Activated T-cell treated with anti-CD3 and anti-CD28 coated beads, Interleukin-2, amount 50 U/mL, for 24 hours (primary cell): ENCODE results near the gene KLHDC8A.
A peak's percentile ranks its signal among the peaks of the same experiment; 100 is the strongest.

Experiments
- DNase-seq: peaks from one replicate; pipeline ENCODE4 v3.0.0-alpha.2; 2020
- H3K27ac Mint-ChIP-seq: 2 replicates; pipeline ENCODE4 v1.8.0; 2020; ENCODE audit warnings: mild to moderate bottlenecking, mixed read lengths
- H3K27me3 Mint-ChIP-seq: 2 replicates; pipeline ENCODE4 v1.8.0; 2020; ENCODE audit warnings: mixed read lengths
- H3K36me3 Mint-ChIP-seq: 2 replicates; pipeline ENCODE4 v1.8.0; 2020; ENCODE audit warnings: low read depth, mixed read lengths
- H3K4me1 Mint-ChIP-seq: 2 replicates; pipeline ENCODE4 v1.8.0; 2020; ENCODE audit warnings: low read depth, mixed read lengths
- H3K4me3 Mint-ChIP-seq: 2 replicates; pipeline ENCODE4 v1.8.0; 2020; ENCODE audit warnings: mild to moderate bottlenecking, moderate library complexity, mixed read lengths
- H3K9me3 Mint-ChIP-seq: 2 replicates; pipeline ENCODE4 v1.8.0; 2020; ENCODE audit warnings: mixed read lengths

Gene KLHDC8A

DNA sequence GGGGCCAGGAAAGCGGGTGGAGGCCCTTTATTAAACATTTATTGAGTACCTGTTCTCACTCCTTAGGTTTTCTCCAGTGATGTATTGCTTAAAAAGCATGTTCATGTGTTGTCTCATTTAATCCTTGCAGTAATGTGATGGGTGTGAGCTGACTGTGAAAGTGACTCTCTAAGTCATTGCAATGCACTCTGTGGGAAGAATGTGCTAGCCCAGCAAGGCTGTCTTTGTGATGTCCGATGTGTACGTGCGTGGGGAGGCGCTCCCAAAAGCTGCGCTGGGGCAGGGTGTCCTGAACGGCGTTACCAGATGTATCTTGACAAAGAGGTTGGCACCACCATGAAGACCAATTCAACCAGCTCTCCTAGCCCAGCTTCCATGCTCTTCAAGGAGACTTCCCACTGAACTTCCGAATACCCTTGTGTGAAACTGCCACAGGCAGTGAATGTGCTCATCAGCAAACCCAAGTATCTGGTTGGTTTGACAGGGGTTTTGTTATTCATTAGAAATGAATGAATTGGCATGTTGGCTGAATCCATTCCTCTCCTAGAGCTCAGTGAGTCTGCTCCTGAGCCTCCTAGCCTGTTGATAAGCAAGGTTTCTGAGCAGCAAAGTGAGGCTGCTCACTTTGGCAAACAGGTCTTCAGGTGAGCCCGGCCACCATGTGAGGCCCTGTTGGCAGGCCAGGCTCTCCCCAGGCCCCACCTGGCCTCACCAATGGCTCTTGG lies 63.2 kb downstream of the KLHDC8A start:
- Mint-ChIP-seq H3K4me3 (no peak overlapping the region), H3K4me1 (peaks cover 57% of the 10 kb centered on the region), H3K27ac (no peak overlapping the region), H3K36me3 (no peaks in the 10 kb centered on the region), H3K27me3 (no peaks in the 10 kb centered on the region), H3K9me3 (no peaks in the 10 kb centered on the region)
- no peak for DNase-seq

DNA sequence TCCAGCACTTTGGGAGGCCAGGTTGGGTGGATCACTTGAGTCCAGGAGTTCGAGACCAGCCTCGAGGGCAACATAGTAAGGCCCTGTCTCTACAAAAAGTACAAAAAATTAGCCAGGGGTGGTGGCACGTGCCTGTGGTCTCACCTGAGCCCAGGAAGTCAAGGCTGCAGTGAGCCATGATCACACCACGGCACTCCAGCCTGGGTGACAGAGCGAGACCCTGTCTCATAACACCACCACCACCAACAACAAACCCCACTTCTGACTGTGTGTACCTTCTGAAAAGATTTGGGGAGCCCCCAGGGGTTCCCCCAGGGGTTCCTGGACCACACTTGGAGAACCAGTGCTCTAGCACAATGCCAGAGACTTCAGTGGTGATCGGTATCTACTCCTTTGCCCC lies 65.1 kb downstream of the KLHDC8A start:
- no peak overlapping the region for H3K27ac Mint-ChIP-seq
- no peak for DNase-seq
- H3K36me3 Mint-ChIP-seq: no peaks in the 10 kb centered on the region
- H3K4me3 Mint-ChIP-seq: no peak overlapping the region
- no peaks in the 10 kb centered on the region for H3K27me3 Mint-ChIP-seq
- H3K4me1 Mint-ChIP-seq: peaks cover 63% of the 10 kb centered on the region
- H3K9me3 Mint-ChIP-seq: no peaks in the 10 kb centered on the region

DNA sequence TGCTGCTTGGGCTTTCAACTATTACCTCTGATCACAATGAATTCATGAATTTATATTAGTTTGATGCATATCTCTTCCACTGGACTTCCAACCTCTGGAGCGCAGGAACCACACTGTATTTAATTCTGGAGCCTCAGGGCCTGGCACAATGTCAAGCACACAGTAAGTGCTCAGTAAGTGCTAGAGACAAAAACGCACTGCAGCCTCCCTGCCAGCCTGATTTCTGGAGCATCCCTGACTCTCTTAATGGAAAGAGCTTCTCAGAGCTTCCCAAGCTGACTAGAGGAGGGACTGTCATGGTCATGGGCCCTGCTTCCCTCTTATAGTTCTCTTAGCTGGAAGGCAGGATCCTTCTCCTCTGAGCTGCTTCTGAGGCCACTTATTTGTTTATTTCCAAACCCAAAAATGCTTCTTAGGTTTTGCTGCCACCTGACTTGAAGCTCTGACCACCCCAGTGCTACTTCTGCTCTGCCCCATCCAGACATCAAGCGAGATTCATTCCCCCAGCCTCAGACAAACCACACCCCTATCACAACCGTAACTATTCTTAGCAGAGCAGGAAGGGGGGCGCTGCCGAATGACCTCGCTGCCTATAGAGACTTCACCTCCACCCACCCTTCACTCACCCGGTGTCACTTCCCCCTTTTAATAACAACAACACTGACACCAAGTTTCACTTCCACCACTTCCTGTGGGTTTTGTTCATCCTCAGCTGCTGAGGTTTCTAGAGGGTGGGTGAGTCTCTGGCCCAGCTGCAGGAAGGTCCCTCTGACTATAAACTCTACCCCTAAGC lies 68.8 kb downstream of the KLHDC8A start:
- Mint-ChIP-seq H3K4me1 (peaks cover 72% of the 10 kb centered on the region), H3K36me3 (no peaks in the 10 kb centered on the region), H3K27me3 (no peaks in the 10 kb centered on the region), H3K4me3 (peak overlapping the region; percentile 47), H3K27ac (peak overlapping the region; percentile 85), H3K9me3 (no peaks in the 10 kb centered on the region)
- DNase-seq: peak; percentile 76

DNA sequence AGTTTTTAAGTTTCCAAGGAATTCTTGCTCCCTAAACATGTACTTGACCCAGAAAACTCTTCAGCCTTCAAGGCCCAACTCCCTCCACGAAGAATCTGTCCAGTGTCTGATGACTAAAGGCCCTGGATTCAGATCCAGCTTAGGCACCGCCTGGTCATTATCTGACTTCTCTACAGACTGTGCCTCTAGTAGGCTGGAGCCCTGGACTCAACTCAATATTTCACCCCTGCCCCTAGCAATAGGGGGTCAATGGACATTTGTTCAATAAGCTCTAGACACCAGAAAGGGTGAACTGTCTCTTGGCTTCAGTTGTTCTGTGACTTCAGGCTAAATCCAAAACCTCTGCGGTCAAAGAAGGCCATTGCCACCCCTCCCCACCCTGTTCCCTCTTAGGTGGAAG lies 69.6 kb downstream of the KLHDC8A start:
- Mint-ChIP-seq H3K4me1 (peaks cover 80% of the 10 kb centered on the region), H3K4me3 (no peak overlapping the region)

DNA sequence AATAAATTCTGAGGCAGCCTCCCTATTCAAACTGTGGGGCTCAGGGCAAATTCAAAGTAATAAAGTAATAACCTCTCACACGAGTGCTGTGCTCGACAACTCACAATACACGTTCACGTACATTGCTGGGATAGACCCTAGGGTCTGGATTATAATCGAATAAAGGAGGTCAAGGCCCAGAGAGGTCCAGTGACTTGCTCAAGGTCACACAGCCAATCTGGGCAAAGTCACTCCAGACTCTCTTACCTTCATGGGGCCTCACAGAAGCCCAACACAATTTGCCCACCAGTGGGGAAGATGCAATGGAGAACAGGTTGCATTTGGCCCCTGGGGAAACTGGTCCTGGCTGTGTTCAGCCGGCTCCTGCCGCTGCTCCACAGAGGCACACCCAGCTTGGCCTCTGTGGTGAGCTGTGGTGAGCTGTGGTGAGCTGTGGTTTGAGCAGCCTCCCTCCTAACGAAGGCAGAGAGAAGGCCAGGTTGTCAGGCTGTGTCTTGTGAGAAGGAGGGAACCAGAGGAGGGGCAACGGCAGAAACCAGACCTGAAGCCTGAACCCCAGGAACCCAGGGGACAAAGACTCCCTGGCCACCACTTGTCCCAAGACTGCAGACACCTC lies 70.3 kb downstream of the KLHDC8A start:
- H3K9me3 Mint-ChIP-seq: no peaks in the 10 kb centered on the region
- H3K27me3 Mint-ChIP-seq: no peaks in the 10 kb centered on the region
- H3K4me3 Mint-ChIP-seq: peak overlapping the region; percentile 26
- H3K27ac Mint-ChIP-seq: peak overlapping the region; percentile 83
- DNase-seq: peak; percentile 69
- no peaks in the 10 kb centered on the region for H3K36me3 Mint-ChIP-seq
- peaks cover 74% of the 10 kb centered on the region for H3K4me1 Mint-ChIP-seq

More for the DNA sequence above, 69.6 kb downstream of the KLHDC8A start:
- no peaks in the 10 kb centered on the region for H3K36me3 Mint-ChIP-seq
- no peaks in the 10 kb centered on the region for H3K27me3 Mint-ChIP-seq
- no peak for DNase-seq
- H3K27ac Mint-ChIP-seq: no peak overlapping the region
- no peaks in the 10 kb centered on the region for H3K9me3 Mint-ChIP-seq
